Putamen (tissue), 1 donor: ENCODE measurements around the gene LY6G6C.

Experiments
- DNase-seq: peaks from one replicate; pipeline ENCODE4 v3.0.0-alpha.2; 2016; ENCODE audit warnings: low spot score

Gene LY6G6C

DNA sequence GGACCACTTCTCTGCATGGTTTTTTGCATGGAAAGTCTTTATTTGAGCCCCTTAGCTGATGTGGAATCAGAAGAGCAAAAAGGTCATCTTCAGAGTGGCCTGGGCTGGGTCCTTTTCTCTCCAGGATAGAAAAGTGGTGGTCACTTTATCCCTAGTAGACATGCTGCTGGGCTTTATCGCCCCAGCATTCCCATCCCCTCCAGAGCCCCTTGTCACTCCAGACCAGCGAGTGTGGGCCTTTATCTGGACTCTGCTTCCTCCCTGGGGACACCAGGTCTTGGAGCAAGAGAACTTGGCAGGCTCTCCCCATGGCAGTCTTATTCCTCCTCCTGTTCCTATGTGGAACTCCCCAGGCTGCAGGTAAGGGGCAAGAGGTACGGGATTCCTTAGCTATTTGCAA, 14.9 kb downstream of the LY6G6C start, which contains the start of gene LY6G6F:
TSS of gene LY6G6F (plus strand) at position 268 of the 400 bp plus-strand sequence. CDS start at position 309, 41 bp downstream.
- no peak for DNase-seq

GRCh38 chr6:31705931-31706330, 15.6 kb downstream of the LY6G6C start:
- no peak for DNase-seq

- peak; percentile 99 for DNase-seq
Measured at GRCh38 chr6:31702819-31703716, 18.5 kb downstream of the LY6G6C start, which contains the start of gene ABHD16A. TSS of gene ABHD16A (minus strand) at chr6:31703324. CDS start at chr6:31703281, 43 bp downstream.

GRCh38 chr6:31702405-31702818, 19.1 kb downstream of the LY6G6C start:
- DNase-seq, result no peak

DNA sequence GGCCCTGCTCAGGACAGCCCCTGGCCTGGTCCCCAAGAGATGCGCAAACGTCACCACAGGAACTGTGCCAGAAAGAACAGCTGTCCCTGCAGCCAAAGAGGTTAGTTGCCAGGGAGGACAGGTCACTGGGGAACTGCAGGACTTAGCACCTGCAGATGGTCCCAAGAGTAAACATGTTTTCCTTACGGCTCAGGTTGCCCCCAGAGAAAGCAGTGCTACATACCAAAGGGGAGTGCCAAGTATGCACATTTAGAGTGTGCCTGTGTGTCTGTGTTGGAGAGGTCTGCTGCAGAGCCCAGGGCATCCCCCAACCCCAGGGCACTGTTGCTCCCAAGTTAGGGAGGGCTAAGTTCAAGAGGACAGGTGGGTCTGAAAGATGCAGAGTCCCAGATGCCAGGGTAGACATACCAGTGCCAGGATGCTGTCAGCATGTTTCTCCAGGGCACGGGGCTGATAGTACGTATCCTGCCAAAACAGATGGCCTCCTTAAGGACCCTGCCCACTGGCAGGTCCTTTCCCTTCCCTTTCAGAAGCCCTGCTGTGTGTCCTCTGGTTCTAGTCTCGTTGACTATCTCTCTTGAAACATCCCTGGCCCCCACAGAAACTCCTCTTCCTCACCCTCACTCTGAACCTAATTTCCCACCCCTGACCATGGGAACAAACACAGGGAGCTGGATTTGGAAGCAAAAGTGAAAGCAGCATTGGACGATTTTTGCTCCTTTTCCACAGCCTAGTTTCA, 19.7 kb downstream of the LY6G6C start:
- no peak for DNase-seq

DNA sequence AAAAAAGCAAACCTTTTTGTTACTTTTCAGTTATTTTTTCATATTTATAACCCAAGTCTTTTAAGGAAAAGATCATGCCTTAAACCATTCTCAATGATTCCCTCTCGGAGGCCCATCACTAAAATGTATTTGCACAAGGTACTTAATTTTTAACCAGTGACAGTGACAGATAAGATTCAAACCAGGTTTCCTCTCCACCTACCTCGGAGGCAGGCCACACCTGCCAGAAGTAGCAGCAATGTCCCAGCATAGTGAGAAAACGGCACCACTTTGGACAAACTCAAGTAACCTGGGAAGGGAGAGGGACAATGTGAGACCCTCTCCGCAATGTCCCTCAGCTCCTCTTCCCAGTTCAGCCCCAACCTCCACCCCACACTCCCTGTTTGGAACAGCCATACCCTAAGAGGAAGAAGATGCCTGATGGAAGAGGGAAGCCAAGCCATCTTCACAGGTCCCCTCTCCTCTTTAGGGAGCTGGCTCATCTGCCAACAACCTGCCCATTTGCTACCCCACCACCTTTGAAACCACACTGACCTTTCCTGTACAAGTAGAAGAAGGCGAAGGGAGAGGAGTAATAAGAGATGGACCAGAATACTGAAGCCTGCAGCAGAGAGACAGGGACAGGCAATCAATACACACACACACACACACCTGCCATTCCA, 20.7 kb downstream of the LY6G6C start:
- DNase-seq, result no peak

DNA sequence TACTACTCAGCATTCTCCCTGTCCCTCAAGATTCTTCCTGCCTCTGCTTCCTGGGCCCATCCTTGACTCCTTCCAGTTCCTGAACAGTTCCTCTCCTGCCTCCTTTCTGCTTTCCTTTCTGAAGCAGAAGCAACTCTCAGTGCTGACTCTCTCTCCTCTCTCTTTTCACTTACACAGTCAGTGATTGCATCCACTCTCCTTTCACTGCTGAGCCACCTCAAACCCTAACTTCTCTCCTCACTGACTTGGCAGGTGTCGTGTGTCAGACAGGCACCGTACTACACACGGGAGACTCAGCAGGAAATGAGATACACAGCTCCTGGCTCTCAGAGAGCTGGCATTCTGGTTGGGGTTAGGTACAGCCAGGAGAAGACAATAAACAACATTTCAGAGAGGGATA, 24.0 kb downstream of the LY6G6C start:
- no peak for DNase-seq

- DNase-seq, result no peak
Measured at GRCh38 chr6:31693535-31693934, 28.0 kb downstream of the LY6G6C start.

GRCh38 chr6:31692886-31693285, 28.7 kb downstream of the LY6G6C start:
- DNase-seq, result no peak

DNA sequence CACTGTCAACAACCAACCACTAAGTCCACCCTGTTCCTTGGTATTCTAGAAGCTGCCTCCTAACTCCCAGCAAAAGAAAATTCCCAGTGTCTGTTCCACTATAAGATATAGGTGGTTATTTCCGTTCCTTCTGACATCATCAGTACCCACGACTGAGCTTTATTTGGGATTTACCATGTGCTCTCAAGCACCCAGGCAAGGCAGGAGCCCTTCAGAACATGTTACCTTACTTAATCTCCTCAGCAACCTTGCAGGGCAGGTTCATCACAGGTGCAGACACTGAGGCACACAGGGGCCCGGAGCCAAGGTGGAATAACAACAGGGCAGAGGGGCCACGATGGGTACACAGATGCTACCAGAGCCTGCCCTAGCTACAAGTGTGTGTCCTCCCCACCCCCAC, 29.2 kb downstream of the LY6G6C start:
- peak; percentile 67 for DNase-seq

- no peak for DNase-seq
Measured at GRCh38 chr6:31691564-31692108, 29.9 kb downstream of the LY6G6C start.

- DNase-seq, result no peak
Measured at GRCh38 chr6:31691078-31691463, 30.5 kb downstream of the LY6G6C start.

GRCh38 chr6:31690231-31691077, 31.1 kb downstream of the LY6G6C start:
- peak; percentile 45 for DNase-seq

DNA sequence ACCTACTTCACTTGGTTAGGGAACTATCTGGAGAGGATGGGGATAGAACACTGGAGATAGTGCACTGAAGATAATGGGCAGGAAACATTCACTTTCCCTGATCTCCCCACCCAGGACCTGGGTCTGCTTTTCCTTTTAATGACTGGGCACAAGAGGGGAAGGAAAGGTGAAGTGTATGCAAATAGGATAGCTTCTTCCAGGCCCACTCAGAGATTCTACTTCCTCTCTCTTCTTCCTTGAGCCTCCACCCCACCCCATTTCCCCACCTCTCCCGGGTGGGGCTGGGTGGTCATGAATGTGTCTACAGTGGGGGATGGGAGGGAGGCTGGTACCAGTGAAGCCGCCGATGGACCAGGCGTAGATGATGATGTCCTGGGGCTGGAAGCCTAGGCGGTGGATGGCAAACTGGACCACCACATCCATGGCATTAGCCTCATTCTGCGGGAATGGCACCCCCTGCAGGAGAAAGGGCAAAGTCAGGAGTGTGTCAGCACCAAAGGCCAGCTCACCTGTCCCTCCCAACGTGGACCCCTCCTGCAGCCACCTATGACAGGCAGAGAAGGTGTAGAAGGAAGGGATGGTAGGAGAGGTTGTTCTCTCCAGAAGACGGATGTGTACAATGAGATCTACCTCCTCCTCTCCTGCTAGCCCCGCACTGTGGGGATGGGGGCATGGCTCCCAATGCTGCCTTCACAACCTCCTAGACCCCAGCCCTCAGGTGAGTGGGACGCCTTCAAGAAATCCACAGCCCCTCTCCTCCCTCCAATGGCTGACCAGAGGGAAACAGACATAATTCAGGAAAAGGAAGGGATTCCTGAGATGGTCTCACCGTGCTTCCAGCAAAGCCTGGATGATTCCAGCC, 32.1 kb downstream of the LY6G6C start:
- no peak for DNase-seq

GRCh38 chr6:31687860-31688693, 33.5 kb downstream of the LY6G6C start:
- DNase-seq, result no peak

- DNase-seq, result no peak
Measured at GRCh38 chr6:31687321-31687720, 34.2 kb downstream of the LY6G6C start.

GRCh38 chr6:31686483-31686882, 35.1 kb downstream of the LY6G6C start:
- DNase-seq, result no peak

DNA sequence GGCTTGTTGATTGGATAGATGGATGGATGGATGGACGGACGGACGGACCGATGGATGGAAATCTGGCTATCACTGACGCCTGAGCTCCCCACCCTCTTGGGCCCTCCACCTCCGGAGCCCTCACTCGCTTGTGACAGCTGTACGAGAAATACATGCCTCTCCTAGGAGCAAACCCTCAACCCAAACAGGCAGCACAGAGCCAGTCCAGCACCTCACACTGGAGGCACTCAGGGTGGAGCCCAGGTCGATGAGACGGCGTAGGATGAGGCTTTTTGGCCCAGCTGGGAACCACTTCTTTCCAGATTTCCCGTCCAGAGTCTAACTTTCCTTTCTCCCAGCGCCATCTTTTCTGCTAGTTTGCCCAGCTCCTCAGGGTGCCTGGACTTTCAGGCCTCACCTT, 38.0 kb downstream of the LY6G6C start:
- no peak for DNase-seq

DNA sequence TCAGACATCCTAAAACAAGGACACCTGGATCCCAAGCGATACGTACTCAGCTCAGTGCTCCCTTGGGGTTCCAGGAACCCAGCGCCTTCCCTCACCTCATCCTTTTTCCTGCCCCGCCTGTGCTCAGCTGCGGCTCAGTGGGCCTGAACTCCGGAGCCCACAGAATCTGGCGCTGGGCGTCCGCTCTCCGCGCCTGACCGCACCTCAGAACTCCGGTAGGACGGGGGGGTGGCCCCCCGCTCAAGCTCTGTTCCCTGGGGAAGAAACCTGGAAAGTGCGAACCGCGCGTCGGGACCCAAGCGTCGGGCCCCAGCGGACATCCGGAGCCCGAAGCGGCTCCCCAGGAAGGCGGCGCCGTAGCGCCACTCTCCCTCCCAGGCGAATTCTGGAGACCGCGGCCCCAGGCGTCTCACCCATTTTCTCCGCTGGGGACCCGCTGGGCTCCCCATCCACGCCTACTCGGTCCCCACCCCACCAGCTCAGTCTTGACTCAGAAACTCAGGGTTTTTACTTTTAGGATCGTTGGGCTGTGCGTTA, 40.3 kb downstream of the LY6G6C start:
- no peak for DNase-seq
